ENCODE data around the gene JARID2. TPM values are rescaled to one million over a fixed set of nuclear protein-coding genes. Genes with fewer than 3 reads are reported as not detected.

The JARID2 gene
- total and polyA plus RNA-seq, 9 of the 15 experiments (the other 6 are each of a cell fraction or from before 2014, with no cell fraction given), result 5.0 to 29.0 (median 15.6) TPM

GRCh38 chr6:15561447-15562199 is 315.8 kb downstream of the JARID2 start (continued):
- TF ChIP-seq, protein P1, sequence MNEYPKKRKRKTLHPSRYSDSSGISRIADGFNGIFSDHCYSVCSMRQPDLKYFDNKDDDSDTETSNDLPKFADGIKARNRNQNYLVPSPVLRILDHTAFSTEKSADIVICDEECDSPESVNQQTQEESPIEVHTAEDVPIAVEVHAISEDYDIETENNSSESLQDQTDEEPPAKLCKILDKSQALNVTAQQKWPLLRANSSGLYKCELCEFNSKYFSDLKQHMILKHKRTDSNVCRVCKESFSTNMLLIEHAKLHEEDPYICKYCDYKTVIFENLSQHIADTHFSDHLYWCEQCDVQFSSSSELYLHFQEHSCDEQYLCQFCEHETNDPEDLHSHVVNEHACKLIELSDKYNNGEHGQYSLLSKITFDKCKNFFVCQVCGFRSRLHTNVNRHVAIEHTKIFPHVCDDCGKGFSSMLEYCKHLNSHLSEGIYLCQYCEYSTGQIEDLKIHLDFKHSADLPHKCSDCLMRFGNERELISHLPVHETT (CRISPR knock-in tag; conservative IDR thresholded peaks at IDR 0.05 in 1 of 2, IDR thresholded peaks at IDR 0.05 in 1 of 2), result no peak
- TF ChIP-seq HMG20A (CRISPR knock-in tag; conservative IDR thresholded peaks at IDR 0.05), result no peak
- TF ChIP-seq HNRNPUL1 (IDR thresholded peaks at IDR 0.05; ENCODE audit: low read length), result no peak
- TF ChIP-seq, protein P2, sequence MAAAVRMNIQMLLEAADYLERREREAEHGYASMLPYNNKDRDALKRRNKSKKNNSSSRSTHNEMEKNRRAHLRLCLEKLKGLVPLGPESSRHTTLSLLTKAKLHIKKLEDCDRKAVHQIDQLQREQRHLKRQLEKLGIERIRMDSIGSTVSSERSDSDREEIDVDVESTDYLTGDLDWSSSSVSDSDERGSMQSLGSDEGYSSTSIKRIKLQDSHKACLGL (CRISPR knock-in tag; IDR thresholded peaks at IDR 0.05; ENCODE audit: borderline replicate concordance, poor library complexity, severe bottlenecking), result no peak
- TF ChIP-seq, protein P3, sequence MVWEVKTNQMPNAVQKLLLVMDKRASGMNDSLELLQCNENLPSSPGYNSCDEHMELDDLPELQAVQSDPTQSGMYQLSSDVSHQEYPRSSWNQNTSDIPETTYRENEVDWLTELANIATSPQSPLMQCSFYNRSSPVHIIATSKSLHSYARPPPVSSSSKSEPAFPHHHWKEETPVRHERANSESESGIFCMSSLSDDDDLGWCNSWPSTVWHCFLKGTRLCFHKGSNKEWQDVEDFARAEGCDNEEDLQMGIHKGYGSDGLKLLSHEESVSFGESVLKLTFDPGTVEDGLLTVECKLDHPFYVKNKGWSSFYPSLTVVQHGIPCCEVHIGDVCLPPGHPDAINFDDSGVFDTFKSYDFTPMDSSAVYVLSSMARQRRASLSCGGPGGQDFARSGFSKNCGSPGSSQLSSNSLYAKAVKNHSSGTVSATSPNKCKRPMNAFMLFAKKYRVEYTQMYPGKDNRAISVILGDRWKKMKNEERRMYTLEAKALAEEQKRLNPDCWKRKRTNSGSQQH (CRISPR knock-in tag; IDR thresholded peaks at IDR 0.05), result no peak
- 0 out of 2 replicates have a peak, but pooled peaks have one; percentile 38 for TF ChIP-seq ZNF707 (CRISPR knock-in tag; conservative IDR thresholded peaks at IDR 0.05)
- TF ChIP-seq IRF1 (CRISPR knock-in tag; IDR thresholded peaks at IDR 0.05; ENCODE audit: borderline replicate concordance), result no peak
- TF ChIP-seq, protein P4, sequence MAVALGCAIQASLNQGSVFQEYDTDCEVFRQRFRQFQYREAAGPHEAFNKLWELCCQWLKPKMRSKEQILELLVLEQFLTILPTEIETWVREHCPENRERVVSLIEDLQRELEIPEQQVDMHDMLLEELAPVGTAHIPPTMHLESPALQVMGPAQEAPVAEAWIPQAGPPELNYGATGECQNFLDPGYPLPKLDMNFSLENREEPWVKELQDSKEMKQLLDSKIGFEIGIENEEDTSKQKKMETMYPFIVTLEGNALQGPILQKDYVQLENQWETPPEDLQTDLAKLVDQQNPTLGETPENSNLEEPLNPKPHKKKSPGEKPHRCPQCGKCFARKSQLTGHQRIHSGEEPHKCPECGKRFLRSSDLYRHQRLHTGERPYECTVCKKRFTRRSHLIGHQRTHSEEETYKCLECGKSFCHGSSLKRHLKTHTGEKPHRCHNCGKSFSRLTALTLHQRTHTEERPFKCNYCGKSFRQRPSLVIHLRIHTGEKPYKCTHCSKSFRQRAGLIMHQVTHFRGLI (CRISPR knock-in tag; IDR thresholded peaks at IDR 0.05), result peak; percentile 42; the same call in 1 of the 2 replicates
- no peak for TF ChIP-seq RFX5 (IDR thresholded peaks at IDR 0.05; ENCODE audit: low read depth, low read length)
- no peak for TF ChIP-seq E4F1 (CRISPR knock-in tag; IDR thresholded peaks at IDR 0.05; ENCODE audit: borderline replicate concordance)
- TF ChIP-seq, protein P5, sequence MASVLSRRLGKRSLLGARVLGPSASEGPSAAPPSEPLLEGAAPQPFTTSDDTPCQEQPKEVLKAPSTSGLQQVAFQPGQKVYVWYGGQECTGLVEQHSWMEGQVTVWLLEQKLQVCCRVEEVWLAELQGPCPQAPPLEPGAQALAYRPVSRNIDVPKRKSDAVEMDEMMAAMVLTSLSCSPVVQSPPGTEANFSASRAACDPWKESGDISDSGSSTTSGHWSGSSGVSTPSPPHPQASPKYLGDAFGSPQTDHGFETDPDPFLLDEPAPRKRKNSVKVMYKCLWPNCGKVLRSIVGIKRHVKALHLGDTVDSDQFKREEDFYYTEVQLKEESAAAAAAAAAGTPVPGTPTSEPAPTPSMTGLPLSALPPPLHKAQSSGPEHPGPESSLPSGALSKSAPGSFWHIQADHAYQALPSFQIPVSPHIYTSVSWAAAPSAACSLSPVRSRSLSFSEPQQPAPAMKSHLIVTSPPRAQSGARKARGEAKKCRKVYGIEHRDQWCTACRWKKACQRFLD (CRISPR knock-in tag; IDR thresholded peaks at IDR 0.05), result peak; percentile 80; the same call in 1 of the 2 replicates
- no peak for TF ChIP-seq EHMT2 (IDR thresholded peaks at IDR 0.05)
- TF ChIP-seq ILK (tag; IDR thresholded peaks at IDR 0.05; ENCODE audit: borderline replicate concordance, low read depth), result peak; percentile 83
- TF ChIP-seq ZKSCAN1 (IDR thresholded peaks at IDR 0.05; ENCODE audit: low read depth, low read length), result no peak
- no peak for TF ChIP-seq XRCC5 (IDR thresholded peaks at IDR 0.05; ENCODE audit: low read depth, low read length)
- no peak for TF ChIP-seq CBFB (CRISPR knock-in tag; IDR thresholded peaks at IDR 0.05)

Data from K562 (cell line).